ENCODE data around the gene CLSTN2. TPM values are rescaled to one million over a fixed set of nuclear protein-coding genes. Genes with fewer than 3 reads are reported as not detected.

Gene CLSTN2
- total RNA-seq, 1 experiment from 2014 or later = 0.68 TPM

- Histone ChIP-seq H4K5ac (ENCODE audit: insufficient read length, low read depth, low read length) (no peak overlapping the region), H2BK12ac (ENCODE audit: insufficient read length, low read depth, low read length) (no peak overlapping the region), H2BK20ac (ENCODE audit: low read depth, low read length, poor library complexity, severe bottlenecking) (no peak overlapping the region), H2AFZ (ENCODE audit: low read length) (no peak overlapping the region), H3K23me2 (ENCODE audit: insufficient read length, low read depth, low read length, poor library complexity, severe bottlenecking) (no peaks in the 10 kb centered on the region), H2BK120ac (ENCODE audit: low read depth, low read length, poor library complexity, severe bottlenecking) (no peak overlapping the region), H3K4me1 (ENCODE audit: insufficient read depth, low read length) (no peaks in the 10 kb centered on the region), H3K79me2 (ENCODE audit: insufficient read depth, low read length) (no peaks in the 10 kb centered on the region), H4K91ac (ENCODE audit: insufficient read length, low read depth, low read length) (no peak overlapping the region), H4K8ac (replicated peaks; ENCODE audit: insufficient read length, low read depth, low read length) (no peak overlapping the region), H3K4ac (ENCODE audit: low read depth, low read length) (no peak overlapping the region), H3K27ac (ENCODE audit: insufficient read length, low read depth, low read length) (no peak overlapping the region), H3K23ac (ENCODE audit: insufficient read length, low read depth, low read length) (no peak overlapping the region), H3K9me3 (ENCODE audit: control insufficient read depth, low read depth, low read length) (no peaks in the 10 kb centered on the region), H3K4me2 (ENCODE audit: insufficient read depth, insufficient read length, low read length) (no peak overlapping the region), H4K20me1 (ENCODE audit: control insufficient read depth, insufficient read depth, insufficient read length) (no peaks in the 10 kb centered on the region), H3K18ac (ENCODE audit: insufficient read length, low read depth, low read length) (no peak overlapping the region), H3K56ac (ENCODE audit: insufficient read length, low read depth, low read length) (no peak overlapping the region), H2BK15ac (ENCODE audit: low read depth, low read length) (no peak overlapping the region), H3K9ac (ENCODE audit: extremely low read depth, insufficient read length, low read length) (no peak overlapping the region), H3K27me3 (ENCODE audit: insufficient read depth, low read length) (no peaks in the 10 kb centered on the region), H2AK5ac (ENCODE audit: insufficient read length, low read length) (no peak overlapping the region), H2BK5ac (ENCODE audit: insufficient read length, low read length) (no peak overlapping the region), H3K79me1 (ENCODE audit: insufficient read depth, low read depth, low read length, poor library complexity, severe bottlenecking) (no peaks in the 10 kb centered on the region), H3T11ph (ENCODE audit: low read length) (no peak overlapping the region), H3K14ac (ENCODE audit: insufficient read depth, low read length) (no peak overlapping the region)
- H3K9me3 Mint-ChIP-seq = no peaks in the 10 kb centered on the region
- H3K27ac Mint-ChIP-seq = no peak overlapping the region; a peak in 1 of 7 replicates
- H3K36me3 Mint-ChIP-seq (ENCODE audit: insufficient read depth in 1 of 3, low read depth in 3 of 3) = no peaks in the 10 kb centered on the region
- no peaks in the 10 kb centered on the region; the same call in 1 of the 2 replicates for H3K27me3 Mint-ChIP-seq (ENCODE audit: low read depth)
- H3K4me3 Mint-ChIP-seq = no peak overlapping the region
- TF ChIP-seq CTCF (conservative IDR thresholded peaks at IDR 0.05) = no peak; the same call in 1 of the 3 replicates
- no peaks in the 10 kb centered on the region for H3K4me1 Mint-ChIP-seq
- no peak for DNase-seq
These were observed 644.3 kb downstream of the CLSTN2 start for GRCh38 chr3:140579260-140579659.

Data from H9 (cell line).